ENCODE measurements around the gene DOCK4.

Gene DOCK4

DNA sequence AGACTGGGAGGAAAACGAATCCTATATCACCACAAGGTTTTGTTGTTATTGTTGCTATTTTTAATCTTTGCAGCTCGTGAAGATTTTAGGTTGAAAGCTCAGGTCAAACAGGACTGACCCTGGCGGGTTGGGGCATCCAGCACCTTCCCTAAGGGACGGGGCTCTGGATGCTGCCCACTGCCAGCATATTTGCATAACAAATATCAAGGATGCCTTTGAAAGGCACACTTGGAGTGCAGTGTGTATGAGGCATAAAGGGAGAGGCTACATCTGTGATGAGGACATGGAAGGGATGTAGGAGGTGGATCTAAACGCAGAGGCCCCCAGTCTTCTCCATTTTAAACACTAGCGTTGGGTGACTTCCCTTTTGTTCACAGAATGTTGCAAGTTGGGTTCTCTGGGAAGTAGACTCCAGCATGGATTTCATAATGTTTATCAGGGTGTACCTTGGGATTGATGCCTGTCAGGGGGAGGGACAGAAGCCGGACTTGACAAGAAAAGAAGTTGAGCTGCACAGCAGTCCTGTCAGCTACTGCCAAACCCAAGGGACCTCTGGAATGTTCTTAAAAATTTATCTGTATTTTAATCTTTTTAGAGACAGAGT is 462.9 kb downstream of the DOCK4 start:
- no peak for DNase-seq

DNA sequence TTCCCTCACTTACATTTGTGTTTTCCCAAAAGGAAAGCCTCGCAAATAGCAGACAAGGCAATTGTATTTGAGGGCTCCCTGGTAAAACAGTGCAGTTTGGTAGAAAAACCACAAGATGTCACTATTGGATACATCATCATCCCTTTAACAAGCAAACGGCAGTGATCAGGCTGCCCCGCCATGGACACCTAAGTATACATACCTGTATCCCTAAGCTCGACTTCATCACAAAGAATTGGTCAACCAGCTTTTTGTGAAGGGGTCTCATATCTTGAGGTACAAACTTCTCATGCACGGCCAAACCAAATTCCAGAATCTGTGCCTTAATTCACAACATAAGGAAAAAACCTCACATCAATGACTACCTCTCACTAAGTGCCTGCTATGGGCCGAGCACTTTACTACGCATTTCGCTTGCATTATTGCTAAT is 464.4 kb downstream of the DOCK4 start:
- peak; percentile 43 for DNase-seq

DNA sequence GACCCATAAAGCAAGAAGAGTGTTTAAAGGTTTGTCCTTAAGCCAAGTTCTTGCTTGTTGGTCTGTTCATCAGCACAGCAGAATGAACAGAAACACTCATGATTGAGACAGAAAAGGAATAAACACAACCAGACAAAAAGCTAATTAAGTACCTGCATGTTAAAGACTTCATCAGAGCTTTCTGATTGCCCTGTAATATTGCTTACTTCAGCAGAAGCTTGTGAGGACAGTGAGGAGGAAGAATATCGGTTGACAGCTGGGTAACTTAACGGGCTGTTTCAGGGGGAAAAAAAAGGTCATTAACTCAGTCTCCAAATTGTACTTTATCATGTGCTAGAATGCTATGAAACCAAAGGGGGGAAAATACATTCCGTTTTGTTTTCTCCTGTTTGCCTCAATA is 465.3 kb downstream of the DOCK4 start:
- no peak for DNase-seq

DNA sequence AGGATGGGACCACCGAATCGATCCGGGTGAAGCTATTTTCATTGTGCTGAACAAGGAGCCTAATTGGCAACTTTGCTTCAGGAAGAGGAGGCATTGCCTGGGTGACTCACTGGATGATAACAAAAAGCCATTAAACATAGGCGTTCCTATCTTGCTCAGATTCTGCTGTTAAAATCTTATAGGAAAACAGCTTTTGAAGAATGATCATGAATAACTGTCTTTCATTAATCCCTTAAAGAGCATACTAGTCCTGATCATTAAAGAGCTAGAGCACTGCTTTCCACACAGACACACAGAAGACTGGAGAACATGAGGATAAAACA is 469.7 kb downstream of the DOCK4 start:
- DNase-seq: no peak

DNA sequence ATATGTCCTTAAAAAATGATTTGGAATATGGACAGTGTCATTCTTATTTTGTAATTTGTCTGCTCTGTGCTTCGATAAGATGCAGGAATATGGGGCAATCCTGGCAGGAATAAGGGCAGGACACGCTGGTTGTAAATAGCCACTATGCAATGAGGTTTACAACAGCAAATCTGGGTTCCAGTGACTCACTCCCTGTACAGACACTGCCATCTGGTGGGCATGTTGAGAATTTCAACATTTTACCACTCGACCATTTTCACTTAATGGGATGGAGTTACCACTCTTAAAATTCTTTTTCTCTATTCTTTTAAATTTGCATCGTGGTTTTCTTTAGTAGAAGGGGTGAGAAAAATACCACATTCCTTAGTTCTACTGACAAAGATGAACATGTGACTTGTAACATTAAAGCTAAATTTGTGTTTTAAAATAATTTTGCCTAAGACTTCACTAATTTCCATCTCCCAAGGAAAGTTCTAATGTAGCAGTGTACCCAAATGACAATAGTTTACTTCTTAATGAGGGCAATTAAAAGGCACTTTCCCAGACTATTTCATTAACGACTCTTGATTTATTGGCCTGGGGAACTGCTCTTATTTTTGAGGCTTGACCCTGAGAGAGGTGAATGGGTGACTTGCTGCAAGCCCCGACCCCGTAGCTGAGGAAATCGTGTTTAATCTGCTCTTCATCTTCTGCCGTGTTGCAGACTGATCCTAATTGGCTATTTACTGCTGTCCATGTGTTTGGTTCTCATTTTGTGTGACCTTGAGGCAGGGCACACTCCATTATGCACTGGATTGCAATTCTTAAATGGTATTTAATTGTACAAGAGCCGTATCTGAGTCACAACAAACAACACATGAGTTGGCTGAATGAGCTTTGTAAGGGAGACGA is 470.3 kb downstream of the DOCK4 start:
- DNase-seq: peak; percentile 54

DNA sequence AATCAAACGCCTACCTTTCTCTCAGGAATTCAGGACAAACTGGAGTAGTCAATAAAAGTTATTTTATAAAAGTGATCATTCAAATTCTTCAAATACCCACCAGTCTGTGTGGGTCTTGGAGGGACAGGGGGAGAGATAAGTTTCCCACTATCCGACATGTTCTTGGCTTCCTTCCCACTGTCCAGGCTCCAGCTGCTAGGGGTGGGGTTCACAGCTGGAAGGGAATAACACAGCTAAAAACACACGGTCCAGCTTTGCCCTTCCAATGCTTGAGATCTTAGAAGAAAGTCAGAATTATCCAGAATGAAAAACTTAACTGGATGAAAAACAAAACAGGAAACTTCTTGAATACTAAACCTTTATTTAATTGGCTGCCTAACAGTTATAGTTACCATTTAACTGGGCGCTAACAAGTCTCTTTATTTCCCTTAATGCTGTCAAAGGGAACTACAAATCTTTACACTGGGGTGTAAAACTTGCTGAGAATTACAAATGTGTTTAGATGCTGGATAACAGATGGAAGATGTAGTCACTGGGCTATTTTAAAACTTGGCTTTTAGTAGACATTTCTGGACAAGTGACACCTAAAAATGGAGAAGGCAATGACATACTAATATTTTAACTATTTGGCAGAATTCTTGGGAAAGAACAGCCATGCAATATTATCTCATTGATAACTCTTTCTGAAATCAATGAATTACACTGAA is 471.1 kb downstream of the DOCK4 start:
- DNase-seq: no peak

DNA sequence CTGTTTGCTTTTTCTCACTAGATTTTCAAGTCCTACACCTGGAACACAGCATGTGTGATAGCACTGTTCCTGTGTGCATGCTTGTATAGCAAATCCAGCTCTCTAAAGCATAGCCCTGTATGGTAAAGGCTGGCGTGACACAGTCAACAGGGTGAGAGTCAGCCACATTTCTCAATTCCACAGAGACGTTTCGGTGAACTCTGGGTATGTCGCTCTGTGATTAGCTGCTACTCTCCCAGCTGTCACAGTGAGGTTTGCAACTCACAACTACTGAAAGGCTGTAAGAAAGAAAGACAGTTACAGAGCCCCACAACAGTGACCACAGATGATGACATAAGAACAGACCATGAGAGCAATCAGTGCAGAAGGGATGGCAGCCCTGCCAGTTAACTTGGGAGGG is 473.3 kb downstream of the DOCK4 start:
- DNase-seq: no peak

DNA sequence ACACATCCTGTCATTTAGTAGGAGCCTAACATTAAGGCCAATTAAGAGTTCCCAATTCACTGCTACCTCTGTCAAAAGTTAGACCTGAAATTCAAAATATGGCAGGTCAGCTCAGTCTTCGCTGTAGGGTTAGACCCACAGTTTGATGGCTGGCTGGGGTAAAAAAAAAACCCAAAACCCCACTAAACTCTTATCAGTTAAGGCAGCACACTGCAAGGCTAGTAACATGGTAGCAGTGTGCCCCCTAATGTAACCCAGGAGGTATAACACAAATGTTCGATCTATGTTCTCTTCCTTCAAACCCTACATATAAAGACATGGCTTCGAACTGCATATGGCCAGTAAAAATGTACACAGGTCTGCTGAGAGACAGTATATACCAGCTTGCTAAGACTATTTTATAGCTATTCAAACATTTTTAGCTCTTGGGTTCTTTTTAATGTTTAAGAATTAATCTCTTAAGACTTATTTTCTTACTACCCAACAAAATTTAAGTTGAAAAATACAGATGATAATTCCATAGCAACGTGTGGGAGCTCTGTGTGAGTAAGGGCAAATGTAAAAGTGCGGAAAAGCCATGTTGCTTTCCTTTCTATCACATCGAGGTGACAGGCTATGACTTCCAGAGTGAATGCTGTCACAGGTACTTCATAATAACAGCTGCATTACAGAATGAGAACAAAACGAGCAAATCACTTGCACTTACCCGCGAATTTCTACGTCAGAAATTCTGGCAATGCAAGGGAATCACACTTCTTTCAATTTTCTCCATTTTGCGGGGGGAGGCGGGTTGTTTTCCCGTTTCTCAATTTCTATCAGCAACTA is 475.5 kb downstream of the DOCK4 start:
- no peak for DNase-seq

DNA sequence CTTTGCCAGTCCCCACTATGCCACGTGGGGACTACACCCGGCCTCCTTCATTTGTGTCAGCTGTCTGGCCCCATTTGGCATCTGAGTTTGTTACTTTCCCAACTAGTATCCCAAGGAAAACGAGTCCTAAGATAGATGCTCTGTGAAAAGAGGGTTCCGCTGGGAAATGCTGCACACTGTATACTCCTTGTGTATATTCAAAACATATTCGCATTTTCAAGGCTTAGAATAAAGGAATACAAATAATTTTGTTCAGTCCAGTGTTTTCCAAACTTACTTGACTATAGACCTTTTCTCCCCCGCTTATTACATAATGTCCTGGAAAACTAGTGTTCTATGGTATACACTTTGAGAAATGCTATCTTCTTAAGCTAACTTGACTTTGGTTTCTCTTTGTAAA is 476.1 kb downstream of the DOCK4 start:
- DNase-seq: no peak

DNA sequence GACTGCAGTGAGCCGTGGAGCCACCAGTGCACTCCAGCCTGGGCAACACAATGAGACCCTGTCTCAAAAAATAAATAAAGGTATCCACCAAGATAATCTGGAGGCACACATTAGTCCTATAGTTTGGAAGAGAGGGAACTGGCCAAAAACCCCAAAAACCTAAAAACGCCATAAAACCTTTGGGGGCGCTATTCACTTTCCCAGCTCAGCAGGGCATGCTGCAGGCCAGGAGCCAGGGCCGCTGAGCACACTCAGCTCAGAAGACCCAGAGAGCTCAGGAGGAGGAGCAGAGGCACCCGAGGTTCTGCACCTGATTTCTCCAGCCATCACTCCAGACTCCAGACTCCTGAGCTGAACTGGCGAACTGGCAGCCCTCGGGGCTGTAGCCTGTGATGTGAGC is 476.7 kb downstream of the DOCK4 start:
- no peak for DNase-seq

DNA sequence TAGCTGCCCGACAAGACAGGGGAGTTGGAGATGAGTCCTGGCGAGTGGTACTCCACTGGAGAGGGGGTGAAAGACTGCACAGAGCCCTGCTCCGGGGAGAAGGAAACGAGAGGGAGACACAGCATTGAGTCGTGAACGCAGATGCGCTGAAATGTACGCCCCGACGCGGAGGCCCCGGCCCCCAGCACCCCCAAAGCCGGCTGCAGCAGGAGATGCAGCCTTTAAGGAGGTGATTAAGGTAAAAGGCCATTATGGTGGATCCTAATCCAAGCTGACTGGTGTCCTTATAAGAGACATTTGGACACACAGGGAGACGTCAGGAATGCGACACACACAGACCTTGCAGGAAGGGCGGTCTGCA is 477.6 kb downstream of the DOCK4 start:
- no peak for DNase-seq

DNA sequence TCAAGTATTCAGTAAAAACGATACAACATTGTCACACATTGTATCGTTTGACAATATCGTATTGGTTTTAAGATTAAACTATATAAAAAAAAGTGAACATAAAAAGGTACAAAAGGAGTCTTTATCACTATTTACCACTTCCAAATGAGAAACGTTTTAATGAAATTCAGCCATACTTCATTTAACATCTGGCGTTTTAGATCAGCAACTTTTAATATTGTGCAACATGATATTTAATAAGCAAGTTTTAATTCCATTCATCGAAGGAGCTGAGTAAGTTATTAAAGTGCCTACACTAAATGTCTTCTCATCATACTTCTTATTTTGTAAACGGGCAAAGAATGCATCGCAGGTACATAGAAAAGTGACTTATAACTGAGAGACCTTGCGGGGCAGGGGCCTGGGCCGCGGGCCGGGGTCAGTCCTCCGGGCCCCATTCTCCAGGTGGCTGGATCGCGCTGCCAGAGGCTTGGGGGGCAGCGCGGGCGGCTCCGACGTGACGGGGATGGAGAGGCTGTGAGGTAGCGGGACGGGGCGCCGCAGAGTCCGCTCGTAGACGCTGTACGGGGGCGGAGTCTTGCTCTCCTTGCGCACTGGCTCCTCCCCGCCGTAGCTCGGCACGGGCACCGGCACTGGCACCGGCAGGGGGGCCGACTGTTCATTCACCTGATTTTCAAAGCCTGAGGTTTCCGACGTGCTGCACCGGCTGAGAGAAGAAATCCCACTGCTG is 478.1 kb downstream of the DOCK4 start:
- no peak for DNase-seq

DNA sequence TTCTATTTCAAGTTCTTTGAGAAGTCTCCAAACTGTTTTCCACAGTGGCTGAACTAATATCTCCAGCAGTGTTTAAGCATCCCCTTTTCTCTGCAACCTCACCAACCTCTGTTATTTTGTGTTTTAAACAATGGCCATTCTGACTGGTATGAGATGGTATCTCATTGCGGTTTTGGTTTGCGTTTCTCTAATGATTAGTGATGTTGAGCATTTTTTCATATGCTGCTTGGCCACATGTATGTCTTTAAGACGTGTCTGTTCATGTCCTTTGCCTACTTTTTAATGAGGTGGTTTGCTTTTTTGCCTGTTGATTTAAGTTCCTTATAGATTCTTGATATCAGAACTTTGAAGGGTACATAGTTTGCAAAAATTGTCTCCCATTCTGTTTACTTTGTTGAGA is 487.3 kb downstream of the DOCK4 start:
- no peak for DNase-seq

DNA sequence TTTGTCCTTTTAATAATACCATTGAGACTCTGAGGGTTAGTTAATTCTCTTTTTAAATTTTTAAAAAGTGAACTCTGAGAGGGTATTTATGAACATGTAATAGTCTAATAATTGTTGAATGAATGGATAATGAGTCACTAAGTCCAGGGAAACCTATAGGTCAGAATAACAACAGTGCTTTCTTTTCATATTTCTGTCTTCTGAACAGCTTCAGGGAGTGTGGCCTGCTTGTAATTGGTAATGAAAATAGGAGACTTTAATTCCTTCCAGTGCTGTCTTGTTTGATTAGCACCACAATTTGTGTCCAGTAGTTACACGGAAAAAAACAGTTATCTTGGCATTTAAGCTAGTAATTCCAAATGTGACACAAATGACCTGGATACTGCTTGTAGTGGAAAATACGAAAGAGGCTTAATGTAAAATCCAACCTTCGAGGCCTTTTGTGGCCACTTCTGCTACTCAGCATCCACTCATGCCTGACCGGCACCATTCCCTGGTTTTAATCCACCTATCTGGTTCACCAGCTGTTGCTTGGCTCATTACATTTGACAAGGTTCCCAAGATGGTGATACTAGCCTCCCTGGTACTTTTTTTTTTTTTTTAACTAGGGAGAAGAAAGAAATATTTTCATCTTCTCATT is 494.7 kb downstream of the DOCK4 start:
- DNase-seq: no peak

DNA sequence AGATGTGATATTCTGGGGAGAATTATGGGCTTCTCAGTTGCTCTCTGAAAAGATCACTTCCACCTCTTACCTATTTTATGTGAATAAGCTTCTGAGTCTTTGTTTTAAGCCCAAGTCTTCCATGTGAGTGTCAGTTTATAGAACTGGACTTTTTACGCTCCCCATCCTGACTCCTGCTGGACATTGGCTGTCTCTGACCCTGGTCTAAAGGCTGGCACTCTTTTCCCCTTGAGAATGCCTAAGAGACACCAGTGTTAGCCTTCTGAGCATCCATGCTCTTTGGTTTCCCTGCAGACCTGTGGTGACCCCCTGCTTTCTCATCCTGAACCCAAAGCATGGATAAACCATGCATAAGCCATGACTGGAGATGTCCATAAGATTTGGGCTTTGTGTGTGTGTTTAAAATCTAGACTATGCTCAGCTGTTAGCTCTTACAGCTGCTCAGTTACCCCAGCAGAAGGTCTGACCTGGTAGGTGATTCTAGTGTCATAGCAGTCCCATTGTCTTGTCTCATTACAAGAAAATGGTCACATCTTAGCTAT is 495.3 kb downstream of the DOCK4 start:
- no peak for DNase-seq

DNA sequence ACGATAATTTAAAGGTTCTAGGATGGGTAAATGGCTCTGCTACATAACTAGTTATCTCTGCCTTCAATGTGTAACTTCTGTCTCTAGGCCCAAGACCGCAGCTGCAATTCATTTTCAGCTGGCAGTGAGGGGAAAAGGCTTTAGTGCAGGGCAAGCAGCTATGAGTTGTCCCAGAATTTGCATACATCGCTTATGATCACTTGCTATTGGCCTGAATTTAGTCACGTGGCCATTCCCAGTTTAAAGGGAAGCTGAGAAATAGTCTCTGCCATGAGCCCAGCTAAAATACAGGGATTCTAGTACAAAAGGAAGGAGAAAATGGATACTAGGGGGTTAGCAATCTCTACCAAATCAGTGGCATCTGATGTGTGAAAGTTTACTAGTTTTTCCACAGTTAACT is 498.1 kb downstream of the DOCK4 start:
- DNase-seq: no peak

DNA sequence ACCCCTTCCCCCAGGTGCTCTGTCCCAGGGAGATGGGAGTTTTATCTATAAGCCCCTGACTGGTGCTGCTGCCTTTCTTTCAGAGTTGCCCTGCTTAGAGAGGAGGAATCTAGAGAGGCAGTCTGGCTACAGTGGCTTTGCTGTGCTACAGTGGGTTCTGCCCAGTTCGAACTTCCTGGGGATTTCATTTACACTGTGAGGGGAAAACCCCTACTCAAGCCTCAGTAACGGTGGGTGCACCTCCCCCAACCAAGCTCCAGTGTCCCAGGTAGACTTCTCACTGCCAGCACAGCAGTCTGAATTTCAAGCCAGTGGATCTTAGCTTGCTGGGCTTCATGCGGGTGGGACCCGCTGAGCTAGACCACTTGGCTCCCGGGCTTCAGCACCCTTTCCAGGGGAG is 500.4 kb downstream of the DOCK4 start:
- DNase-seq: no peak

DNA sequence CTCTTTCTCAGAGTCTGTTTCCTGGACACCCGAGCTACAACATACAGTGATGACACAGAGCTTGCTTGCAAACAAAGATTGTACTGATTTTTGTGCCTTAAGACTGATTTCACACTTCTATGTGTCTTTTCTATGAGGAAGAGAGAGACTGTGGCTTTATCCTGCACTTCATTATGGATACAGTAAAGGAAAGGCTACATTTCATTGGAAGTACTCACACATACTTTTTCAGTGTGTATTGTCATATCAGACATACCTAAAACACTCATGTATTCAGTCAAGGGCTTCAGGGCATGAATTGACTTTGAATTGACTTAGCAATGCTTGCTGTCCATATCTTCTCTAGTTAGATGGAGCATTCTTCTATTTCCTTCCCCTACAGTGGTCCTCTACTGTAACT is 508.4 kb downstream of the DOCK4 start:
- no peak for DNase-seq

DNA sequence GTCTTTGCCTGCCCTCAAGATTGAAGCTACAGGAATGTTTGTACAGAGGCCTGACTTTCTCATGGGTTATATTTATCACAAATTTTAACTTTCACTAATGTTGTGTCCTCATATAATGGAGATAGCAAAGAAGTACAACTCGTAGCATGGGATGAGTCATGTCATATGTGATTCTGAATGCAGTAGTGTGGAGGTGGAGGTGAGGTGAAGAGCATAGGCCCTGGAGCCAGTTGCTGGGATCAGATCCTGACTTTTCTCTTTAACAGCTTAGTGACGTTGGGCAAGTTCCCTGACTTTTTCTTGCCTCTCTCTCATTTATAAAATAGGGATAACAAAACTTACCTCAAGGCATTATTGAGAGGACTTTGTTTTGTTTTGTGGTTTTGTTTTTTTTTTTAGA is 511.8 kb downstream of the DOCK4 start:
- no peak for DNase-seq

DNA sequence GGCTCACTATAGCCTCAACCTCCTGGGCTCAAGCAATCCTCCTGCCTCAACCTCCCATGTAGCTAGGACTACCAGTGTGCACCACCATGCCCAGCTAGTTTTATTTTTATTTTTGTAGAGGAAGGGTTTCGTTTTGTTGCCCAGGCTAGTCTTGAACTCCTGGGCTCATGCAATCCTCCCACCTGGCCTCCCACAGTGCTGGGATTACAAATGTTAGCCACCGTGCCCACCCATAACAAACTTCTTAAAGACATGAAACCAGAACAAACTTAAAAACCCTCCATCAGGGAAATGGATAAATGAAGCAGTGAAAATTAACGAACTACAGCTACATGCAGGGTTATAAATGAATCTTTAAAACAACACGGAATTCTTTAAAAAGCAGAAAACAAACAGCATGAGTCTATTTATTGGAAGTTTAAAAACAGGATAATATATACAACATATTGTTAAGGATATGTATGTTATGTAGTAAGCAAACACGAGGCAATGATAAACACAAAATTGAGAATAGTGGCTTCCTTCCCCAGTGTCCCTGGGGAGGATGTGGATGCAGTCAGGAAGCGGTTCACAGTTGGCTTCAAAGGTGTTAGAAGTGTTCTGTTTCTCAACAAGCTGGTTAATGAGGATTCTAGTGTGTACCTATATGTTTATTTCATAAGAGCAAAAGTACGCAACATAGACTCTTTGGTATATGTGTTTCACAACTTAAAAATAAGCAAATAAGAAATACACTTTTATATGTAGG is 515.7 kb downstream of the DOCK4 start:
- DNase-seq: no peak

DNA sequence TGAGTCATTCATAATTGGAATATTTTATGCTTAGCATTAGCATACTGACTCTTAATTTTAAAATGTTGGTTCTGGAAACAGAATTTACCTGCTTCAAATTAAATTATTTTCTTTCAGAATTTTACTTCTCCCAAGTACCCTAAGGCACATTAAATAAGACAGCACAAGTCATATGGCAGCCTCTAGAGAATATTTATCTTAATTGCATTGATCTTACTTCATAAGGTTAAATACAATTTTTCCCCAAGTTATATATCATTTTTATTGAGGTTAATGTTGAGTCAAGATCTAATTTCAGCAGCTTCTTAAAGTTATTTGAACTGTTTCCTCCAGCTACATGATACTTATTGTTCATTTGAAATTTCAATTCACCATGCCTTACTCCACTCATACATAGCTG is 520.9 kb downstream of the DOCK4 start:
- no peak for DNase-seq
